Loucy (cell line): ENCODE measurements around the gene TBX3.

Experiments
- H2AFZ ChIP-seq: fragments of 200-600 bp; sonication (generic); 2 replicates; pipeline ENCODE4 v1.6.0; 2016; ENCODE audit warnings: antibody characterized with exemption, mild to moderate bottlenecking, low read length, moderate library complexity
- H3F3A ChIP-seq: fragments of 200-600 bp; 2 replicates; pipeline ENCODE4 v1.6.0; 2016; ENCODE audit warnings: antibody characterized with exemption, low read depth, mild to moderate bottlenecking
- H3K27me3 ChIP-seq: fragments of 200-600 bp; sonication (generic); 2 replicates; pipeline ENCODE4 v1.6.1; 2014; ENCODE audit warnings: low read length, mild to moderate bottlenecking; ENCODE audit not compliant: insufficient read depth, poor library complexity, severe bottlenecking
- H3K36me3 ChIP-seq: fragments of 200-600 bp; sonication (generic); 2 replicates; pipeline ENCODE4 v1.6.1; 2016; ENCODE audit warnings: low read length; ENCODE audit not compliant: insufficient read depth
- H3K4me1 ChIP-seq: fragments of 200-600 bp; sonication (generic); 2 replicates; pipeline ENCODE4 v1.5.1; 2014; ENCODE audit warnings: low read length, mild to moderate bottlenecking; ENCODE audit not compliant: insufficient read depth, poor library complexity, severe bottlenecking
- H3K4me2 ChIP-seq: fragments of 200-600 bp; sonication (generic); 2 replicates; pipeline ENCODE4 v1.6.0; 2014; ENCODE audit warnings: antibody characterized with exemption, low read length, low read depth, mild to moderate bottlenecking; ENCODE audit not compliant: poor library complexity, severe bottlenecking
- H3K4me3 ChIP-seq: fragments of 200-600 bp; sonication (generic); 2 replicates; pipeline ENCODE4 v1.5.1; 2014; ENCODE audit warnings: low read length, mild to moderate bottlenecking, mixed read lengths; ENCODE audit not compliant: poor library complexity, severe bottlenecking
- H3K79me2 ChIP-seq: fragments of 200-600 bp; sonication (generic); 2 replicates; pipeline ENCODE4 v1.6.1; 2014; ENCODE audit warnings: low read length; ENCODE audit not compliant: insufficient read depth
- H3K9ac ChIP-seq: fragments of 200-600 bp; sonication (generic); 2 replicates; pipeline ENCODE4 v1.6.0; 2014; ENCODE audit warnings: mild to moderate bottlenecking, low read depth, low read length, moderate library complexity; ENCODE audit not compliant: poor library complexity, severe bottlenecking
- H3K9me2 ChIP-seq: fragments of 200-600 bp; sonication (generic); replicated peaks from 2 replicates; pipeline ENCODE4 v1.6.1; 2016; ENCODE audit warnings: low read depth, low read length, mixed read lengths
- H3K9me3 ChIP-seq: fragments of 200-600 bp; sonication (generic); 2 replicates; pipeline ENCODE4 v1.6.1; 2014; ENCODE audit warnings: mild to moderate bottlenecking, antibody characterized with exemption, low read length, low read depth; ENCODE audit not compliant: insufficient read depth
- H4K20me1 ChIP-seq: fragments of 200-600 bp; sonication (generic); 2 replicates; pipeline ENCODE4 v1.6.0; 2014; ENCODE audit warnings: antibody characterized with exemption, low read length, mild to moderate bottlenecking; ENCODE audit not compliant: insufficient read depth, poor library complexity, severe bottlenecking
- CTCF ChIP-seq: fragments of 200-600 bp; sonication (generic); conservative IDR thresholded peaks from 2 replicates; pipeline ENCODE4 v1.5.1; 2014; ENCODE audit warnings: mild to moderate bottlenecking, antibody characterized with exemption, low read length
- EZH2phosphoT487 ChIP-seq: fragments of 200-600 bp; IDR thresholded peaks from 2 replicates; pipeline ENCODE4 v1.6.1; 2018; ENCODE audit warnings: antibody characterized with exemption, mild to moderate bottlenecking, moderate library complexity, borderline replicate concordance

TBX3 gene

GRCh38 chr12:114669401-114670290 is 14.3 kb downstream of the TBX3 start:
- Histone ChIP-seq H3K9me3 (no peaks in the 10 kb centered on the region), H3F3A (no peaks in the 10 kb centered on the region), H2AFZ (no peak overlapping the region), H3K9me2 (no peaks in the 10 kb centered on the region), H4K20me1 (no peaks in the 10 kb centered on the region), H3K4me1 (no peaks in the 10 kb centered on the region), H3K4me3 (no peak overlapping the region), H3K79me2 (no peaks in the 10 kb centered on the region), H3K27me3 (no peaks in the 10 kb centered on the region), H3K4me2 (no peak overlapping the region), H3K36me3 (no peaks in the 10 kb centered on the region), H3K9ac (no peak overlapping the region)
- TF ChIP-seq EZH2phosphoT487 (no peak), CTCF (no peak)

- H3K9me2 ChIP-seq: no peaks in the 10 kb centered on the region
- H3F3A ChIP-seq: no peaks in the 10 kb centered on the region
- TF ChIP-seq EZH2phosphoT487 (no peak), CTCF (no peak)
- H2AFZ ChIP-seq: no peak overlapping the region
- no peaks in the 10 kb centered on the region for H3K9me3 ChIP-seq
- H4K20me1 ChIP-seq: no peaks in the 10 kb centered on the region
- no peaks in the 10 kb centered on the region for H3K27me3 ChIP-seq
- no peak overlapping the region for H3K4me3 ChIP-seq
- H3K79me2 ChIP-seq: no peaks in the 10 kb centered on the region
- H3K9ac ChIP-seq: no peak overlapping the region
- no peak overlapping the region for H3K4me2 ChIP-seq
- H3K36me3 ChIP-seq: no peaks in the 10 kb centered on the region
- H3K4me1 ChIP-seq: no peaks in the 10 kb centered on the region
These were observed 15.1 kb downstream of the TBX3 start for GRCh38 chr12:114668886-114669288.

GRCh38 chr12:114668151-114668885 is 15.7 kb downstream of the TBX3 start:
- Histone ChIP-seq H3F3A (no peaks in the 10 kb centered on the region), H3K27me3 (no peaks in the 10 kb centered on the region), H3K9me3 (no peaks in the 10 kb centered on the region), H3K4me2 (no peak overlapping the region), H3K4me3 (no peak overlapping the region), H3K4me1 (no peaks in the 10 kb centered on the region), H3K36me3 (no peaks in the 10 kb centered on the region), H2AFZ (no peak overlapping the region), H3K9me2 (no peaks in the 10 kb centered on the region), H3K9ac (no peak overlapping the region), H3K79me2 (no peaks in the 10 kb centered on the region), H4K20me1 (no peaks in the 10 kb centered on the region)
- TF ChIP-seq CTCF (no peak), EZH2phosphoT487 (no peak)
